Ishikawa (cell line): ENCODE measurements around the gene TNIK.

Experiments used
- CEBPB ChIP-seq: IDR thresholded peaks from 2 replicates; pipeline ENCODE4 v1.6.1; 2012
- CREB1 ChIP-seq: IDR thresholded peaks from 2 replicates; pipeline ENCODE4 v1.6.1; 2012; ENCODE audit warnings: low read depth
- EGR1 ChIP-seq: IDR thresholded peaks from 2 replicates; pipeline ENCODE4 v1.6.1; 2012
- EP300 ChIP-seq: IDR thresholded peaks from 2 replicates; pipeline ENCODE4 v1.6.1; 2012; ENCODE audit warnings: borderline replicate concordance
- FOXM1 ChIP-seq: IDR thresholded peaks from 2 replicates; pipeline ENCODE4 v1.6.1; 2012; ENCODE audit warnings: low read depth, borderline replicate concordance
- NFIC ChIP-seq: IDR thresholded peaks from 2 replicates; pipeline ENCODE4 v1.6.1; 2012
- RAD21 ChIP-seq: IDR thresholded peaks from 2 replicates; pipeline ENCODE4 v1.6.1; 2012; ENCODE audit warnings: low read depth
- REST ChIP-seq: IDR thresholded peaks from 2 replicates; pipeline ENCODE4 v1.6.1; 2012; ENCODE audit warnings: low read depth, mild to moderate bottlenecking
- TAF1 ChIP-seq: IDR thresholded peaks from 2 replicates; pipeline ENCODE4 v1.6.1; 2012; ENCODE audit warnings: low read depth, mild to moderate bottlenecking
- TCF12 ChIP-seq: IDR thresholded peaks from 2 replicates; pipeline ENCODE4 v1.6.1; 2012; ENCODE audit warnings: low read depth
- TEAD4 ChIP-seq: IDR thresholded peaks from 2 replicates; pipeline ENCODE4 v1.6.1; 2012
- USF1 ChIP-seq: IDR thresholded peaks from 2 replicates; pipeline ENCODE4 v1.6.1; 2012
- YY1 ChIP-seq: IDR thresholded peaks from 2 replicates; pipeline ENCODE4 v1.6.1; 2012; ENCODE audit warnings: low read depth
- ZBTB7A ChIP-seq: IDR thresholded peaks from 2 replicates; pipeline ENCODE4 v1.6.1; 2012; ENCODE audit warnings: low read depth
- TF ChIP-seq, protein P1 (sequence below): IDR thresholded peaks from 2 replicates; pipeline ENCODE4 v1.6.1; 2012

The TNIK gene

GRCh38 chr3:171190668-171191067, 269.5 kb downstream of the TNIK start:
- TF ChIP-seq RAD21 (no peak), REST (no peak), USF1 (no peak), EP300 (no peak), YY1 (no peak)
- TF ChIP-seq, protein P1, sequence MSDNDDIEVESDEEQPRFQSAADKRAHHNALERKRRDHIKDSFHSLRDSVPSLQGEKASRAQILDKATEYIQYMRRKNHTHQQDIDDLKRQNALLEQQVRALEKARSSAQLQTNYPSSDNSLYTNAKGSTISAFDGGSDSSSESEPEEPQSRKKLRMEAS = no peak

GRCh38 chr3:171189394-171190080, 270.7 kb downstream of the TNIK start:
- TF ChIP-seq CEBPB (no peak), USF1 (no peak), FOXM1 (no peak), TAF1 (no peak), NFIC (no peak), EGR1 (no peak), TEAD4 (no peak), ZBTB7A (no peak), EP300 (no peak), CREB1 (no peak), REST (no peak), RAD21 (no peak), TCF12 (no peak), YY1 (no peak)
- TF ChIP-seq, protein P1 = no peak

GRCh38 chr3:171187706-171188290, 272.4 kb downstream of the TNIK start:
- TF ChIP-seq RAD21 (peak; percentile 73), TEAD4 (no peak), USF1 (no peak)

DNA sequence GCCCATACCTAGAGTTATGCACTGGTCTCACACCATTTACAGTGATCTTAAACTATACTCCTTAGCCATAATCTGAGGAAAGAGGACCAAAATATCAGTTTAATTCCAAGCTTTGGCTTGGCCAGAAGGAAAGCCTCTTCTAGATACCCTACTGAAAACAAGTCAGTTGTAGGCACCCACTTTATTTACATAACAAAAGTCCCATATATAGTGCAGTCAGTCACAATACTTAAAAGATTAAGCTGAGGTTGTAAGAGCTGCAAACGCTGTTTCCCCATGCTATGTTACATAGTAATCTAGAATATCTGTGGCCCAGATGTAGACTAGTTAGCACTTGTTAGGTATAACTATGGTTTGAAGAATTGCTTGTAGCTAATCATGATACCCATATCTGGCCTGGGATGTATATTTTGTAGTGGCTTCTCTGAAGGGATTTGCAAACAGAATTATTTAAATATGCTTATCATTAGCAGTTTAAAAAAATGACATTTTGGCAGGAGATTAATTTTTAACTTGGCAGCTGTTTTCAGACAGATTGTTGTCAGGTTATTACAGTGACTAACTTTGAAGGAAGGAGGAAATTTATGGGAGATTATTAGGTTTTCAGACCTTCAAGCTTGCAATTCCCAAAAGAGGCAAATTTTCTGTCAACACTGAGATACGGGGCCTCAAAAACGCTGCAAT, 273.2 kb downstream of the TNIK start:
- TF ChIP-seq YY1 (no peak), FOXM1 (no peak), RAD21 (no peak), EGR1 (no peak), EP300 (no peak), TCF12 (no peak), REST (no peak), CREB1 (no peak), USF1 (no peak), CEBPB (no peak), TEAD4 (no peak), ZBTB7A (no peak)
- TF ChIP-seq, protein P1 = no peak
